ENCODE measurements around the gene SREBF2. TPM values are rescaled to one million over a fixed set of nuclear protein-coding genes. Genes with fewer than 3 reads are reported as not detected.

SREBF2 gene
- total and polyA plus RNA-seq, 9 of the 15 experiments (the other 6 are each of a cell fraction or from before 2014, with no cell fraction given) = 1.1 to 84.2 (median 26.9) TPM

- no peak for TF ChIP-seq DDX20 (tag; IDR thresholded peaks at IDR 0.05; ENCODE audit: low read depth)
- TF ChIP-seq GMEB1 (CRISPR knock-in tag; IDR thresholded peaks at IDR 0.05) = 0 out of 2 replicates have a peak, but pooled peaks have one; percentile 16
- TF ChIP-seq CREM (IDR thresholded peaks at IDR 0.05; ENCODE audit: low read depth) = peak; percentile 68
- TF ChIP-seq LEF1 (IDR thresholded peaks at IDR 0.05) = peak; percentile 91
- peak; percentile 81 for TF ChIP-seq GATA2 (CRISPR knock-in tag; IDR thresholded peaks at IDR 0.05)
- peak; percentile 91 for TF ChIP-seq ZNF175 (CRISPR knock-in tag; IDR thresholded peaks at IDR 0.05; ENCODE audit: low read depth)
- TF ChIP-seq ARID2 (IDR thresholded peaks at IDR 0.05) = no peak
- peak; percentile 97 for TF ChIP-seq NCOR1 (IDR thresholded peaks at IDR 0.05)
- TF ChIP-seq CREB3 (tag; conservative IDR thresholded peaks at IDR 0.05; ENCODE audit: low read depth) = no peak
- peak; percentile 32; the same call in 1 of the 2 replicates for TF ChIP-seq ETV1 (tag; conservative IDR thresholded peaks at IDR 0.05; ENCODE audit: low read depth)
- peak; percentile 97 for TF ChIP-seq CBFA2T2 (conservative IDR thresholded peaks at IDR 0.05)
- peak; percentile 64; the same call in 1 of the 2 replicates for TF ChIP-seq ZSCAN29 (IDR thresholded peaks at IDR 0.05)
- TF ChIP-seq MLLT1 (IDR thresholded peaks at IDR 0.05) = no peak
- TF ChIP-seq JUN (IDR thresholded peaks at IDR 0.05; ENCODE audit: borderline replicate concordance, low read depth, low read length) = no peak
- no peak for TF ChIP-seq JUN (CRISPR knock-in tag; IDR thresholded peaks at IDR 0.05; ENCODE audit: borderline replicate concordance)
- peak; percentile 58 for TF ChIP-seq EP400 (IDR thresholded peaks at IDR 0.05)
- peak; percentile 78 for TF ChIP-seq CXXC5 (CRISPR knock-in tag; IDR thresholded peaks at IDR 0.05)
- no peak for TF ChIP-seq TARDBP (IDR thresholded peaks at IDR 0.05)
- TF ChIP-seq POU5F1 (IDR thresholded peaks at IDR 0.05; ENCODE audit: borderline replicate concordance, low read depth, low read length, partially characterized antibody) = no peak
- TF ChIP-seq BRCA1 (IDR thresholded peaks at IDR 0.05) = no peak
- no peak for TF ChIP-seq BRCA1 (CRISPR knock-in tag; IDR thresholded peaks at IDR 0.05)
- TF ChIP-seq GTF2E2 (tag; IDR thresholded peaks at IDR 0.05) = no peak
- peak; percentile 81; the same call in 1 of the 2 replicates for TF ChIP-seq GATAD2B (IDR thresholded peaks at IDR 0.05; ENCODE audit: borderline replicate concordance)
- peak; percentile 34 for TF ChIP-seq TAF9B (IDR thresholded peaks at IDR 0.05; ENCODE audit: partially characterized antibody)
- TF ChIP-seq BMI1 (IDR thresholded peaks at IDR 0.05; ENCODE audit: low read length) = no peak
- TF ChIP-seq MTA1 (IDR thresholded peaks at IDR 0.05; ENCODE audit: borderline replicate concordance) = peak; percentile 90
- TF ChIP-seq HDGF (IDR thresholded peaks at IDR 0.05) = no peak
- TF ChIP-seq PML (IDR thresholded peaks at IDR 0.05; ENCODE audit: low read length) = peak; percentile 95
Measured at GRCh38 chr22:41845380-41846267, 12.7 kb downstream of the SREBF2 start (continued).
